Fibroblast of mammary gland (primary cell): ENCODE data around the gene MCAT.

Source experiments
- DNase-seq: peaks from one replicate; pipeline ENCODE4 v3.0.0-alpha.2; 2010; ENCODE audit warnings: low read depth
- H3K4me3 ChIP-seq: 2 replicates; pipeline ENCODE4 v1.5.1; 2011; ENCODE audit warnings: low read depth, mild to moderate bottlenecking, low read length, moderate library complexity; ENCODE audit not compliant: control insufficient read depth
- CTCF ChIP-seq: conservative IDR thresholded peaks from 2 replicates; pipeline ENCODE4 v1.5.1; 2011; ENCODE audit warnings: low read depth, low read length, inconsistent platforms; ENCODE audit not compliant: control insufficient read depth, insufficient read depth

Gene MCAT

GRCh38 chr22:43172191-43172590 lies 29.0 kb upstream of the MCAT start:
- H3K4me3 ChIP-seq = no peak overlapping the region
- DNase-seq = no peak
- no peak for TF ChIP-seq CTCF

- H3K4me3 ChIP-seq = no peak overlapping the region
- no peak for DNase-seq
- TF ChIP-seq CTCF = no peak
These were observed 28.4 kb upstream of the MCAT start for GRCh38 chr22:43171607-43172006.

GRCh38 chr22:43171019-43171491 lies 27.9 kb upstream of the MCAT start:
- TF ChIP-seq CTCF = no peak

GRCh38 chr22:43170131-43170480 lies 26.9 kb upstream of the MCAT start:
- no peak overlapping the region for H3K4me3 ChIP-seq
- DNase-seq = no peak
- no peak for TF ChIP-seq CTCF

More at GRCh38 chr22:43171019-43171491, 27.9 kb upstream of the MCAT start:
- DNase-seq = no peak
- H3K4me3 ChIP-seq = no peak overlapping the region

- H3K4me3 ChIP-seq = no peak overlapping the region
- no peak for DNase-seq
- no peak for TF ChIP-seq CTCF
These were observed 26.3 kb upstream of the MCAT start for GRCh38 chr22:43169310-43170130.

GRCh38 chr22:43168471-43169309 lies 25.5 kb upstream of the MCAT start:
- no peak overlapping the region for H3K4me3 ChIP-seq
- DNase-seq = no peak
- no peak for TF ChIP-seq CTCF
